Measurements from ENCODE around the gene PPP1R7. TPM values are rescaled to one million over a fixed set of nuclear protein-coding genes. Genes with fewer than 3 reads are reported as not detected.

The PPP1R7 gene
- polyA plus RNA-seq, 1 of the 3 experiments (the other 2 are of a cell fraction), result 56.9 TPM

DNA sequence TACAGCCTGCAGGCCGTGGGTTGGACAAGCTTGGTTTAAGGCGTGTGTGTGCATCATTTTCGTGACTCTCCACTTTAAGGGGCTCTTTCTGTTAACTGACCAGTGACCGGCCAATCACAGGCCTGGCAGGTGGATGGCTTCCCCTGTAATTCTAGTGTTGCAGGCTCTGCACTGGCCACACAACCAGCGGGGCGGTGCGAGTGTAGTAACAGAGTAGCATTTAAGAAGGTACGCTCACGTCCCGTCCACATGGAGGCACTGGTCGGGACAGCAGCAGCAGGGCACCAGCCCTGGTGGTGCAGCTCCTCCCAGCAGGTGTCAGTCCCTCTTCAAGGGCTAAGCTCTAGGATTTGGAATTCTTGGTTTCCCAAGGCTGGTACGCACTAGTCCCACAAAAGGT, 30.2 kb downstream of the PPP1R7 start (continued):
- TF ChIP-seq, protein P1, sequence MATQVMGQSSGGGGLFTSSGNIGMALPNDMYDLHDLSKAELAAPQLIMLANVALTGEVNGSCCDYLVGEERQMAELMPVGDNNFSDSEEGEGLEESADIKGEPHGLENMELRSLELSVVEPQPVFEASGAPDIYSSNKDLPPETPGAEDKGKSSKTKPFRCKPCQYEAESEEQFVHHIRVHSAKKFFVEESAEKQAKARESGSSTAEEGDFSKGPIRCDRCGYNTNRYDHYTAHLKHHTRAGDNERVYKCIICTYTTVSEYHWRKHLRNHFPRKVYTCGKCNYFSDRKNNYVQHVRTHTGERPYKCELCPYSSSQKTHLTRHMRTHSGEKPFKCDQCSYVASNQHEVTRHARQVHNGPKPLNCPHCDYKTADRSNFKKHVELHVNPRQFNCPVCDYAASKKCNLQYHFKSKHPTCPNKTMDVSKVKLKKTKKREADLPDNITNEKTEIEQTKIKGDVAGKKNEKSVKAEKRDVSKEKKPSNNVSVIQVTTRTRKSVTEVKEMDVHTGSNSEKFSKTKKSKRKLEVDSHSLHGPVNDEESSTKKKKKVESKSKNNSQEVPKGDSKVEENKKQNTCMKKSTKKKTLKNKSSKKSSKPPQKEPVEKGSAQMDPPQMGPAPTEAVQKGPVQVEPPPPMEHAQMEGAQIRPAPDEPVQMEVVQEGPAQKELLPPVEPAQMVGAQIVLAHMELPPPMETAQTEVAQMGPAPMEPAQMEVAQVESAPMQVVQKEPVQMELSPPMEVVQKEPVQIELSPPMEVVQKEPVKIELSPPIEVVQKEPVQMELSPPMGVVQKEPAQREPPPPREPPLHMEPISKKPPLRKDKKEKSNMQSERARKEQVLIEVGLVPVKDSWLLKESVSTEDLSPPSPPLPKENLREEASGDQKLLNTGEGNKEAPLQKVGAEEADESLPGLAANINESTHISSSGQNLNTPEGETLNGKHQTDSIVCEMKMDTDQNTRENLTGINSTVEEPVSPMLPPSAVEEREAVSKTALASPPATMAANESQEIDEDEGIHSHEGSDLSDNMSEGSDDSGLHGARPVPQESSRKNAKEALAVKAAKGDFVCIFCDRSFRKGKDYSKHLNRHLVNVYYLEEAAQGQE (IDR thresholded peaks at IDR 0.05; ENCODE audit: low read depth, low read length), result no peak

- ChIA-PET CTCF (no interaction called here), POLR2A (no interaction called here)
- Histone ChIP-seq H3K79me2 (ENCODE audit: insufficient read depth) (no peaks in the 10 kb centered on the region), H3K4me1 (ENCODE audit: control insufficient read depth in 1 of 2, insufficient read depth in 2 of 2, low read depth in 1 of 2, low read length in 1 of 2) (peaks cover 0 to 5% of the 10 kb centered on the region in 2 experiments; a peak in 1 of 4 replicates), H3K27me3 (ENCODE audit: insufficient read depth) (no peaks in the 10 kb centered on the region), H3K9me2 (no peaks in the 10 kb centered on the region), H4K20me1 (ENCODE audit: insufficient read depth) (no peaks in the 10 kb centered on the region), H3F3A (replicated peaks; ENCODE audit: insufficient read depth) (no peaks in the 10 kb centered on the region), H3K9me3 (no peaks in the 10 kb centered on the region), H3K4me2 (no peak overlapping the region), H3K9ac (no peak overlapping the region), H2AFZ (ENCODE audit: low read depth) (no peak overlapping the region), H3K4me3 (ENCODE audit: low read depth in 2 of 2, low read length in 1 of 2) (no peak overlapping the region), H3K36me3 (replicated peaks in 1 of 2; ENCODE audit: control insufficient read depth in 1 of 2, insufficient read depth in 2 of 2, low read length in 1 of 2) (peaks cover 0 to 6% of the 10 kb centered on the region in 2 experiments), H3K27ac (ENCODE audit: low read depth in 2 of 2, low read length in 1 of 2) (no peak overlapping the region)
- 89% methylated on average over 2 of the region's 3 CpGs for WGBS (ENCODE audit: low lambda C conversion rate)
- TF ChIP-seq GATA2 (CRISPR knock-in tag; IDR thresholded peaks at IDR 0.05) (no peak), IRF3 (IDR thresholded peaks at IDR 0.05; ENCODE audit: low read depth, low read length) (no peak), FOXJ3 (CRISPR knock-in tag; IDR thresholded peaks at IDR 0.05) (no peak), EZH2phosphoT487 (IDR thresholded peaks at IDR 0.05; ENCODE audit: borderline replicate concordance, low read depth) (no peak), ELF1 (IDR thresholded peaks at IDR 0.05) (no peak), TCF12 (IDR thresholded peaks at IDR 0.05) (no peak), USF1 (IDR thresholded peaks at IDR 0.05; ENCODE audit: borderline replicate concordance, low read depth) (no peak), RAD21 (IDR thresholded peaks at IDR 0.05; ENCODE audit: low read length) (no peak), MXI1 (IDR thresholded peaks at IDR 0.05; ENCODE audit: low read depth, low read length) (no peak), TEAD4 (IDR thresholded peaks at IDR 0.05; ENCODE audit: borderline replicate concordance, insufficient read depth) (no peak), SIN3A (IDR thresholded peaks at IDR 0.05; ENCODE audit: borderline replicate concordance, low read depth, low read length) (no peak), POLR2AphosphoS5 (IDR thresholded peaks at IDR 0.05; ENCODE audit: low read depth, low read length) (no peak), SMC3 (IDR thresholded peaks at IDR 0.05; ENCODE audit: low read depth, low read length) (no peak), RXRA (IDR thresholded peaks at IDR 0.05; ENCODE audit: borderline replicate concordance, low read depth) (no peak), TAF1 (IDR thresholded peaks at IDR 0.05; ENCODE audit: borderline replicate concordance, low read depth, low read length) (no peak)
- TF ChIP-seq, protein P1 (IDR thresholded peaks at IDR 0.05; ENCODE audit: low read depth, low read length), result no peak
- no peak for DNase-seq
Observed at GRCh38 chr2:241182126-241182525, 31.9 kb downstream of the PPP1R7 start.
